HepG2 (cell line): ENCODE measurements around the gene KIF17. TPM values are rescaled to one million over a fixed set of nuclear protein-coding genes. Genes with fewer than 3 reads are reported as not detected.

Source experiments
- ARID5B ChIP-seq: IDR thresholded peaks from 2 replicates; pipeline ENCODE4 v1.4.0; 2020; ENCODE audit warnings: mild to moderate bottlenecking, missing genetic modification reagents
- BRCA1 ChIP-seq: sonication (generic); formaldehyde crosslinking; IDR thresholded peaks from 2 replicates; pipeline ENCODE4 v1.4.0; 2020; ENCODE audit warnings: missing genetic modification reagents
- BRF2 ChIP-seq: sonication (generic); formaldehyde crosslinking; IDR thresholded peaks from 2 replicates; pipeline ENCODE4 v1.8.1; 2022; ENCODE audit warnings: mild to moderate bottlenecking, missing genetic modification reagents
- CREB1 ChIP-seq, 2 experiments: fragments of 450-650 bp in 1 of 2; IDR thresholded peaks; 2 replicates each; pipeline ENCODE4 v1.6.1; 2016 to 2017; ENCODE audit warnings: control low read depth in 1 of 2, mild to moderate bottlenecking in 1 of 2, missing compliant biosample characterization in 1 of 2, missing genetic modification characterization in 1 of 2
- DBP ChIP-seq: sonication (generic); formaldehyde crosslinking; IDR thresholded peaks from 2 replicates; pipeline ENCODE4 v1.4.0; 2020; ENCODE audit warnings: missing genetic modification reagents; ENCODE audit errors: not compliant biosample characterization
- JUN ChIP-seq: sonication (generic); formaldehyde crosslinking; IDR thresholded peaks from 2 replicates; pipeline ENCODE4 v1.4.0; 2020; ENCODE audit warnings: mild to moderate bottlenecking, missing genetic modification reagents
- JUND ChIP-seq: sonication (generic); formaldehyde crosslinking; IDR thresholded peaks from 2 replicates; pipeline ENCODE4 v1.8.0; 2022; ENCODE audit warnings: mild to moderate bottlenecking, missing genetic modification reagents
- KAT7 ChIP-seq: IDR thresholded peaks from 2 replicates; pipeline ENCODE4 v1.6.1; 2018; ENCODE audit warnings: borderline replicate concordance, missing compliant biosample characterization
- MIER3 ChIP-seq: IDR thresholded peaks from 2 replicates; pipeline ENCODE4 v1.6.1; 2016; ENCODE audit warnings: missing compliant biosample characterization, borderline replicate concordance
- MYC ChIP-seq: sonication (generic); formaldehyde crosslinking; IDR thresholded peaks from 2 replicates; pipeline ENCODE4 v1.9.0; 2021; ENCODE audit warnings: missing genetic modification reagents, borderline replicate concordance
- NR2C2 ChIP-seq: sonication (generic); formaldehyde crosslinking; IDR thresholded peaks from 2 replicates; pipeline ENCODE4 v1.4.0; 2020; ENCODE audit warnings: missing genetic modification reagents, mild to moderate bottlenecking, moderate library complexity, borderline replicate concordance
- SMARCC2 ChIP-seq: fragments of 450-650 bp; IDR thresholded peaks from 2 replicates; pipeline ENCODE4 v1.6.1; 2017; ENCODE audit warnings: antibody characterized with exemption, mild to moderate bottlenecking
- TGIF2 ChIP-seq: IDR thresholded peaks from 2 replicates; pipeline ENCODE4 v1.6.1; 2016; ENCODE audit warnings: control low read depth, missing compliant biosample characterization
- TSC22D2 ChIP-seq: sonication (generic); formaldehyde crosslinking; IDR thresholded peaks from 2 replicates; pipeline ENCODE4 v1.5.1; 2020; ENCODE audit warnings: missing genetic modification reagents, mild to moderate bottlenecking, borderline replicate concordance
- ZNF484 ChIP-seq: sonication (generic); formaldehyde crosslinking; IDR thresholded peaks from 2 replicates; pipeline ENCODE4 v1.5.1; 2020; ENCODE audit warnings: mild to moderate bottlenecking, low read depth, missing genetic modification reagents, borderline replicate concordance
- ZNF557 ChIP-seq: sonication (generic); formaldehyde crosslinking; IDR thresholded peaks from 2 replicates; pipeline ENCODE4 v1.4.0; 2020; ENCODE audit warnings: missing genetic modification reagents
- ZNF572 ChIP-seq: sonication (generic); formaldehyde crosslinking; IDR thresholded peaks from 2 replicates; pipeline ENCODE4 v1.5.1; 2020; ENCODE audit warnings: mild to moderate bottlenecking, missing genetic modification reagents
- ZNF589 ChIP-seq: sonication (generic); formaldehyde crosslinking; conservative IDR thresholded peaks from 2 replicates; pipeline ENCODE4 v1.8.0; 2022; ENCODE audit warnings: mild to moderate bottlenecking, moderate library complexity, missing genetic modification reagents
- ZNF839 ChIP-seq: sonication (generic); formaldehyde crosslinking; IDR thresholded peaks from 2 replicates; pipeline ENCODE4 v1.4.0; 2020; ENCODE audit warnings: missing genetic modification reagents, mild to moderate bottlenecking, borderline replicate concordance
- polyA plus RNA-seq, 8 experiments: library from polyadenylated mRNA; depleted of rRNA in 3 of 8; stranded (reverse) in 7 of 8; unstranded in 1 of 8; fragments of >200 nt; fragmentation: Illumina TruSeq in 4 of 8; extraction: Trizol in 4 of 8; gene quantifications; 2 replicates each; pipeline versions ENCODE4 v1.2.1 to v1.2.3, GENCODE V29; 2011 to 2016; ENCODE audit warnings: low read depth in 4 of 8, missing spikeins in 1 of 8, mixed read lengths in 1 of 8; ENCODE audit not compliant: insufficient read depth in 1 of 8
- total RNA-seq, 5 experiments: library from RNA; depleted of rRNA; stranded (reverse); fragments of >200 nt; fragmentation: Illumina TruSeq; extraction: Trizol; gene quantifications; 2 replicates each; pipeline ENCODE4 v1.2.3, GENCODE V29; 2016; ENCODE audit warnings: low read depth in 1 of 5

The KIF17 gene
- total and polyA plus RNA-seq, 2 of the 13 experiments (the other 11 are each of a cell fraction or from before 2014, with no cell fraction given), result 0.24 to 0.44 TPM

- TF ChIP-seq TGIF2, result no peak
- TF ChIP-seq DBP (CRISPR knock-in tag), result no peak
- TF ChIP-seq BRCA1 (CRISPR knock-in tag), result no peak
- no peak for TF ChIP-seq JUND
- TF ChIP-seq SMARCC2, result no peak
- 0 out of 2 replicates have a peak, but pooled peaks have one; percentile 38 for TF ChIP-seq ZNF557
- 0 out of 2 replicates have a peak, but pooled peaks have one; percentile 49 for TF ChIP-seq ZNF589 (CRISPR knock-in tag)
- TF ChIP-seq NR2C2 (CRISPR knock-in tag), result peak; percentile 99
- no peak; the same call in none of the 2 replicates for TF ChIP-seq KAT7 (CRISPR knock-in tag)
- peak; percentile 81 for TF ChIP-seq MYC (CRISPR knock-in tag)
- peak; percentile 9; the same call in 1 of the 2 replicates for TF ChIP-seq JUN (CRISPR knock-in tag)
- peak; percentile 83 for TF ChIP-seq ZNF572 (CRISPR knock-in tag)
- TF ChIP-seq BRF2 (CRISPR knock-in tag), result 0 out of 2 replicates have a peak, but pooled peaks have one; percentile 22
- no peak for TF ChIP-seq ARID5B (CRISPR knock-in tag)
- 0 out of 2 replicates have a peak, but pooled peaks have one; percentile 53 for TF ChIP-seq MIER3 (CRISPR knock-in tag)
- 0 out of 2 replicates have a peak, but pooled peaks have one; percentile 16 for TF ChIP-seq TSC22D2 (CRISPR knock-in tag)
- TF ChIP-seq ZNF484, result no peak
- peak; percentile 66 for TF ChIP-seq CREB1 (IDR thresholded peaks at IDR 0.05)
- peak; percentile 88 for TF ChIP-seq CREB1 (CRISPR knock-in tag; IDR thresholded peaks at IDR 0.05)
- TF ChIP-seq ZNF839, result peak; percentile 76; the same call in 1 of the 2 replicates
Observed at GRCh38 chr1:20661207-20662109, 56.3 kb downstream of the KIF17 start, which contains the start of gene DDOST (continued).
